Endodermal cell (in vitro differentiated cells): Measurements from ENCODE around the gene IARS1. TPM values are rescaled to one million over a fixed set of nuclear protein-coding genes. Genes with fewer than 3 reads are reported as not detected.

ENCODE experiments used
- DNase-seq: peaks from one replicate; pipeline ENCODE4 v3.0.0-alpha.2; 2017
- H3K27ac ChIP-seq: 2 replicates; pipeline ENCODE4 v1.5.1; 2013; ENCODE audit warnings: mild to moderate bottlenecking, low read depth, low read length, moderate library complexity
- H3K27me3 ChIP-seq: 2 replicates; pipeline ENCODE4 v1.6.1; 2013; ENCODE audit warnings: mild to moderate bottlenecking, low read length, moderate library complexity; ENCODE audit not compliant: insufficient read depth, control insufficient read depth, poor library complexity, severe bottlenecking
- H3K36me3 ChIP-seq: 2 replicates; pipeline ENCODE4 v1.7.0; 2013; ENCODE audit warnings: mild to moderate bottlenecking, low read length, moderate library complexity; ENCODE audit not compliant: control insufficient read depth, insufficient read depth
- H3K4me1 ChIP-seq: one replicate; pipeline ENCODE4 v1.7.0; 2013; ENCODE audit warnings: low read length; ENCODE audit not compliant: control insufficient read depth, insufficient read depth
- H3K4me3 ChIP-seq: 2 replicates; pipeline ENCODE4 v1.5.1; 2013; ENCODE audit warnings: mild to moderate bottlenecking, low read length, moderate library complexity
- H3K9ac ChIP-seq: 2 replicates; pipeline ENCODE4 v1.6.1; 2013; ENCODE audit warnings: mild to moderate bottlenecking, low read length, moderate library complexity; ENCODE audit not compliant: poor library complexity, severe bottlenecking; ENCODE audit errors: extremely low read depth
- H3K9me3 ChIP-seq: 2 replicates; pipeline ENCODE4 v1.6.1; 2013; ENCODE audit warnings: mild to moderate bottlenecking, low read length, moderate library complexity; ENCODE audit not compliant: control insufficient read depth
- H3K27ac Mint-ChIP-seq: 2 replicates; pipeline ENCODE4 v1.8.0; 2020; ENCODE audit warnings: mixed read lengths
- H3K27me3 Mint-ChIP-seq: 2 replicates; pipeline ENCODE4 v1.8.0; 2021; ENCODE audit warnings: mild to moderate bottlenecking, mixed read lengths; ENCODE audit not compliant: insufficient read depth
- H3K36me3 Mint-ChIP-seq: 2 replicates; pipeline ENCODE4 v1.8.0; 2020; ENCODE audit warnings: low read depth, mixed read lengths
- H3K4me1 Mint-ChIP-seq: 2 replicates; pipeline ENCODE4 v1.8.0; 2020; ENCODE audit warnings: mixed read lengths
- H3K4me3 Mint-ChIP-seq: 2 replicates; pipeline ENCODE4 v1.8.0; 2020; ENCODE audit warnings: mild to moderate bottlenecking, moderate library complexity, mixed read lengths
- H3K9me3 Mint-ChIP-seq: 2 replicates; pipeline ENCODE4 v1.8.0; 2020; ENCODE audit warnings: mild to moderate bottlenecking, mixed read lengths
- CTCF ChIP-seq: fragments of 200-600 bp; sonication (generic); conservative IDR thresholded peaks from 2 replicates; pipeline ENCODE4 v1.5.0; 2021; ENCODE audit warnings: antibody characterized with exemption, mild to moderate bottlenecking
- WGBS, 2 experiments: methylation state at CpG; one replicate each; pipeline versions ENCODE4 v1.1.5 to v1.1.7; 2013; ENCODE audit warnings: missing lambda C conversion rate in 2 of 2, mixed read lengths in 1 of 2; ENCODE audit not compliant: insufficient coverage in 1 of 2, insufficient read length in 1 of 2; 5-methylcytosine and 5-hydroxymethylcytosine counted together
- total RNA-seq, 2 donors: library from RNA; stranded (reverse); fragmentation: NEBNext Ultra II Directional in 1 of 2; extraction: Animal tissue kit (Norgen Biotek cat#: 25700) in 1 of 2; gene quantifications; 2 replicates in 1 of 2; 3 replicates in 1 of 2; pipeline ENCODE4 v1.2.1, GENCODE V29; 2021

IARS1 gene
- total RNA-seq, 2 donors from 2014 or later: 170 to 173 TPM

- H3K9me3 ChIP-seq: no peaks in the 10 kb centered on the region
- no peak overlapping the region for H3K27ac ChIP-seq
- H3K4me1 ChIP-seq: peaks cover 7% of the 10 kb centered on the region
- no peaks in the 10 kb centered on the region for H3K27me3 Mint-ChIP-seq
- H3K4me3 Mint-ChIP-seq: no peak overlapping the region
- no peak for TF ChIP-seq CTCF
- peaks cover 51% of the 10 kb centered on the region for H3K36me3 Mint-ChIP-seq
- H3K27ac Mint-ChIP-seq: no peak overlapping the region
- no peak overlapping the region for H3K9ac ChIP-seq
- H3K4me3 ChIP-seq: no peak overlapping the region
- no peak for DNase-seq
- no peaks in the 10 kb centered on the region for H3K27me3 ChIP-seq
- no peaks in the 10 kb centered on the region for H3K9me3 Mint-ChIP-seq
- H3K36me3 ChIP-seq: peaks cover 58% of the 10 kb centered on the region
- WGBS, 2 experiments: 95 to 100% methylated on average over 2 to 5 of the region's 5 CpGs
- peaks cover 26% of the 10 kb centered on the region for H3K4me1 Mint-ChIP-seq
Observed at GRCh38 chr9:92289708-92290390, 3.6 kb downstream of the IARS1 start.

- no peaks in the 10 kb centered on the region for H3K27me3 Mint-ChIP-seq
- no peak overlapping the region for H3K4me3 ChIP-seq
- no peak overlapping the region for H3K27ac Mint-ChIP-seq
- H3K4me1 Mint-ChIP-seq: no peaks in the 10 kb centered on the region
- H3K27ac ChIP-seq: no peak overlapping the region
- WGBS, 2 experiments: 94 to 97% methylated on average over 1 of the region's 1 CpG
- peaks cover 94% of the 10 kb centered on the region for H3K36me3 ChIP-seq
- DNase-seq: no peak
- no peaks in the 10 kb centered on the region for H3K9me3 ChIP-seq
- H3K27me3 ChIP-seq: no peaks in the 10 kb centered on the region
- no peak overlapping the region for H3K9ac ChIP-seq
- no peak overlapping the region for H3K4me3 Mint-ChIP-seq
- H3K36me3 Mint-ChIP-seq: peaks cover 82% of the 10 kb centered on the region
- no peaks in the 10 kb centered on the region for H3K9me3 Mint-ChIP-seq
- H3K4me1 ChIP-seq: no peaks in the 10 kb centered on the region
- TF ChIP-seq CTCF: no peak
Observed at GRCh38 chr9:92279302-92279701, 14.2 kb downstream of the IARS1 start.

GRCh38 chr9:92278110-92278509 is 15.4 kb downstream of the IARS1 start:
- Histone ChIP-seq H3K9ac (no peak overlapping the region), H3K27ac (no peak overlapping the region), H3K4me3 (no peak overlapping the region), H3K4me1 (no peaks in the 10 kb centered on the region), H3K36me3 (peaks cover 96% of the 10 kb centered on the region), H3K9me3 (no peaks in the 10 kb centered on the region), H3K27me3 (no peaks in the 10 kb centered on the region)
- Mint-ChIP-seq H3K9me3 (no peaks in the 10 kb centered on the region), H3K4me1 (no peaks in the 10 kb centered on the region), H3K4me3 (no peak overlapping the region), H3K36me3 (peaks cover 85% of the 10 kb centered on the region), H3K27ac (no peak overlapping the region), H3K27me3 (no peaks in the 10 kb centered on the region)
- no peak for TF ChIP-seq CTCF
- 100% methylated on average over 2 of the region's 2 CpGs for WGBS, 2 experiments
- no peak for DNase-seq
